ENCODE data around the gene MAB21L2. TPM values are rescaled to one million over a fixed set of nuclear protein-coding genes. Genes with fewer than 3 reads are reported as not detected.

MAB21L2 gene
- total and polyA plus RNA-seq, 5 experiments from 2014 or later: 0.07 TPM; not detected in 4

DNA sequence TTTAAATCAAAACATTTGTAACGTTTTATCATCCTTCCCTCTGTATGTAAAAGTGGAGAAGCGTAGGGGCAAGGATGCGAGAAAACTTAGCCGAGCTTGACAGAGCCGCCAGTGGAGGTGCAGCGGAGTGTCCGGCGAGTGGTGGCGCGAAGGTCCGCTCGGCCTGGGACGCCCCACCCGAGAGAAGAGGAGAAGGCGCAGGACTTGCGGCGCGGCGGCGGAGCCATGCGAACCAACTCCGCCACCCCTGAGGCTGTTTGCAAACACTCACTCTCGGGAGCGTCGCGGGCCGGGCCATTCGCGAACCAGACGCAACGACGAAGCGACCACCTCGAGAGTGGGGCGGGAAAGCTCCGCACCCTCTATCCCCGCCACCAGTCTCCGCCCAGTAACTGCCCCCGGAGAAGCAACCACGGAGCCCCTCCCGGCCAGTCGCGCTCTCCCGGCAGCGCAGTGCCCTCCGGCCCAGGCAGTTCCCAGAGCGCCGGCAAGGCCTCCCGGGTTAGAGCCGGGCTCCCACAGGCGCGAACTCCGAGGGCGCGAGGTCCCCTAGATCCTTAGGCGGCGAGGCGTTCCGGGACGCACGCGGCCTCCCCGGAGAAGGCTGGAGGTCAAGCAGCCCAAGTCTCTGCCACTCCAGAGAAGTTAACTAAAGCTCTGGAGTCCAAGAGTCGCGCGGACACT lies 2.3 kb upstream of the MAB21L2 start:
- H3K9me3 Mint-ChIP-seq: peaks cover 0 to 6% (median 0%) of the 10 kb centered on the region in 9 donors
- no peaks in the 10 kb centered on the region for H3K27me3 Mint-ChIP-seq
- ATAC-seq (no peak), DNase-seq (no peak)
- H3K36me3 Mint-ChIP-seq: peaks cover 15 to 52% (median 39%) of the 10 kb centered on the region in 3 donors
- no peak overlapping the region for H3K27ac Mint-ChIP-seq
- no peak overlapping the region for H3K4me3 Mint-ChIP-seq
- H3K4me1 Mint-ChIP-seq: peaks cover 0 to 5% (median 3%) of the 10 kb centered on the region in 4 donors
- POLR2A ChIA-PET: no interaction called here

DNA sequence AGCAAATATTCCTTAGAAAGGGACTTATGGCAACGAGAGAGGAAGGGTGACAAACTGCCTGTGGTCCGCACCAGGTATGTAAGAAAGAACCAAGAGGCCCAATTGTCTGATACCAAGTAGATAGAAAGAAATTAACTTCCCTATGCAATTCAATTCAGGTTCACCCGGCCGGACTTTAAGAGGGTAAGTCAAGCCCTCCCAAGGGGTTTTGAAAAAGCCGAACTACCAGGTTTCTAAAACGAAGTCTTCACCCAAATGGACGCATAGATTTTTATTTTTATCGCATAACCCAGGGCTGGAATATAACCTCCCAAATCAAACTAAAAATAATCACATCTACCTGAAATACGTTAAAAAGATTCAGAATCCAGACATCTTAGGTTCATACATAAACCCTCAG lies 1.6 kb upstream of the MAB21L2 start:
- H3K27ac Mint-ChIP-seq: no peak overlapping the region
- H3K27me3 Mint-ChIP-seq: no peaks in the 10 kb centered on the region
- H3K36me3 Mint-ChIP-seq: peaks cover 15 to 55% (median 43%) of the 10 kb centered on the region in 3 donors
- peaks cover 0 to 4% (median 2%) of the 10 kb centered on the region in 4 donors for H3K4me1 Mint-ChIP-seq
- POLR2A ChIA-PET: no interaction called here
- H3K9me3 Mint-ChIP-seq: peaks cover 0 to 7% (median 0%) of the 10 kb centered on the region in 9 donors
- DNase-seq (no peak), ATAC-seq (no peak)
- no peak overlapping the region for H3K4me3 Mint-ChIP-seq

DNA sequence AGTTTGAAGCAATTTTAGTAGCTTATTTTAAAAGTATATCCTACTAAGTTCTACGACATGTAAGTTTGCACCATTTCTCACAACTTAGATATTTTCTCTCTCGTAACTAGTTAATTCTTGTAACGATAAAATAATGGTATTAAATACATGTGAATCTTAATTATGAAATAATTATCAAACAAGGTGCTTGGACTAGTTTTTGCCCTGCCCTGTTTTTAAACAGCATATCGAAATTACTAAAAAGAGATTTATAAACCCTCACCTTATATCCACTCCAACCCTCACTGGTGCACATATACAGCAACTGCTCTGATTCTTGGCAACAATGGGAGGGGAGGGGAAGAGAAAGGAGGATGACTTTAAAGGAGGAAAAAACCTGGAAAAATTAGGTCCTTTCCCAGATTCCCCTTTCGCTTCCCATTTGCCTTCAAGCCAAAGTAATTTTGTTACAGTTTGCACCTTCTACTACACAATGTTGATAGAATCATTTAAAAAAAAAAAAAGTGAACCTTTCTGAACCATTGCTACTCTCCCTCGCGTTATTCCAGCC lies 820 bp upstream of the MAB21L2 start:
- Mint-ChIP-seq H3K27ac (peak overlapping the region in 1 of 10 donors; percentile 9), H3K4me3 (no peak overlapping the region), H3K9me3 (peaks cover 0 to 9% (median 0%) of the 10 kb centered on the region in 9 donors), H3K4me1 (peaks cover 0 to 6% (median 2%) of the 10 kb centered on the region in 4 donors), H3K27me3 (no peaks in the 10 kb centered on the region), H3K36me3 (peaks cover 15 to 64% (median 49%) of the 10 kb centered on the region in 3 donors)
- ATAC-seq (no peak), DNase-seq (no peak)
- POLR2A ChIA-PET: no interaction called here

DNA sequence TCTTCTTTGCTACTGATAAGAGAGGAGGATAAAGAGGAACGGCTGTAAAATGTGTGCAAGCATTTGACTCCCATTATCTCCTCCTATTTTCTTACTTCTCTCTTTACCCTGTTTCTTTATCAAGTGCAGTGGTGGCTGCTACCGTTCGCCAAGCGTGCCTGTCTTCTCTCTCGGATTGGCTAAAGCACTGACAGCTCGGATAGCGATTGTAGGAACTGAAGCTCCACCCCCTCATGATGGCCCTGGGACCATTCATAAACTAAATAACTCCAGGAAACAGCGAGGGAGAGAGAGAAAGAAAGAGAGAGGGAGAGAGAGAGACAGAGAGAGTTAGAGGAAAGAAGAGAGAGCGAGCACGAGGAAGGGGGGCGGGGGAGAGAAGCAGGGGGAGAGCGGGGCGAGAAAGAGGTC lies 305 bp upstream of the MAB21L2 start:
- Mint-ChIP-seq H3K4me3 (no peak overlapping the region), H3K4me1 (peaks cover 0 to 6% (median 2%) of the 10 kb centered on the region in 4 donors), H3K27me3 (no peaks in the 10 kb centered on the region), H3K27ac (peak overlapping the region in 1 of 10 donors; percentile 9), H3K9me3 (peaks cover 0 to 9% (median 0%) of the 10 kb centered on the region in 9 donors), H3K36me3 (peaks cover 15 to 69% (median 50%) of the 10 kb centered on the region in 3 donors)
- ATAC-seq (no peak), DNase-seq (no peak)
- POLR2A ChIA-PET: no interaction called here

DNA sequence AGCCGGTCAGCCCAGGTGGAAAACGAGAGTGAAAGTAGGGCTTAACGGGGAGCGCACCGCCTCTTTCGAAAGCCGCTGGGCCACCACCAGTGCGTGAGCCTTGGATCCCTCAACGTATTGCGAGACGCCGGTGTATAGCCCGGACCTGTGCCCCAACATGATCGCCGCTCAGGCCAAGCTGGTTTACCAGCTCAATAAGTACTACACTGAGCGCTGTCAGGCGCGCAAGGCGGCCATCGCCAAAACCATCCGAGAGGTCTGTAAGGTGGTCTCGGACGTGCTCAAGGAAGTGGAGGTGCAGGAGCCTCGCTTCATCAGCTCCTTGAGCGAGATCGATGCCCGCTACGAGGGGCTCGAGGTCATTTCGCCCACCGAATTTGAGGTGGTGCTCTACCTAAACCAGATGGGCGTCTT lies 929 bp downstream of the MAB21L2 start:
- no peaks in the 10 kb centered on the region for H3K27me3 Mint-ChIP-seq
- DNase-seq: no peak
- POLR2A ChIA-PET: no interaction called here
- H3K9me3 Mint-ChIP-seq: peaks cover 0 to 9% (median 0%) of the 10 kb centered on the region in 9 donors
- peaks cover 15 to 79% (median 59%) of the 10 kb centered on the region in 3 donors for H3K36me3 Mint-ChIP-seq
- no peak overlapping the region for H3K4me3 Mint-ChIP-seq
- ATAC-seq: no peak
- H3K4me1 Mint-ChIP-seq: peaks cover 0 to 6% (median 2%) of the 10 kb centered on the region in 4 donors
- H3K27ac Mint-ChIP-seq: no peak overlapping the region

DNA sequence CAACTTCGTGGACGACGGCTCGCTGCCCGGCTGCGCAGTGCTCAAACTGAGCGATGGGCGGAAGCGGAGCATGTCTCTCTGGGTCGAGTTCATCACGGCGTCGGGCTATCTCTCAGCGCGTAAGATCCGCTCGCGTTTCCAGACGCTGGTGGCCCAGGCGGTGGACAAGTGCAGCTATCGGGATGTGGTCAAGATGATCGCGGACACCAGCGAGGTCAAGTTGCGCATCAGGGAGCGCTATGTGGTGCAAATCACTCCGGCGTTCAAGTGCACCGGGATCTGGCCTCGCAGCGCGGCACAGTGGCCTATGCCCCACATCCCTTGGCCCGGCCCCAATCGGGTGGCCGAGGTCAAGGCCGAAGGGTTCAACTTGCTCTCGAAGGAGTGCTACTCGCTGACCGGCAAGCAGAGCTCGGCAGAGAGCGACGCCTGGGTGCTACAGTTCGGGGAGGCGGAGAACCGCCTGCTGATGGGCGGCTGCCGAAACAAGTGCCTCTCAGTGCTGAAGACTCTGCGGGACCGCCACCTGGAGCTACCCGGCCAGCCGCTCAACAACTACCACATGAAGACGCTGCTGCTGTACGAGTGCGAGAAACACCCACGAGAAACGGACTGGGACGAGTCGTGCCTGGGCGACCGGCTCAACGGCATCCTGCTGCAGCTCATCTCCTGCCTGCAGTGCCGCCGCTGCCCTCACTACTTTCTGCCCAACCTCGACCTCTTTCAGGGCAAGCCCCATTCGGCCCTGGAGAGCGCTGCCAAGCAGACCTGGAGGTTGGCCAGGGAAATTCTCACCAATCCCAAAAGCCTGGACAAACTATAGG lies 1.5 kb downstream of the MAB21L2 start:
- DNase-seq (no peak), ATAC-seq (no peak)
- H3K27ac Mint-ChIP-seq: no peak overlapping the region
- no peak overlapping the region for H3K4me3 Mint-ChIP-seq
- H3K4me1 Mint-ChIP-seq: peaks cover 0 to 6% (median 2%) of the 10 kb centered on the region in 4 donors
- H3K36me3 Mint-ChIP-seq: peaks cover 15 to 86% (median 60%) of the 10 kb centered on the region in 3 donors
- H3K9me3 Mint-ChIP-seq: peaks cover 0 to 9% (median 0%) of the 10 kb centered on the region in 9 donors
- no peaks in the 10 kb centered on the region for H3K27me3 Mint-ChIP-seq
- POLR2A ChIA-PET: no interaction called here

DNA sequence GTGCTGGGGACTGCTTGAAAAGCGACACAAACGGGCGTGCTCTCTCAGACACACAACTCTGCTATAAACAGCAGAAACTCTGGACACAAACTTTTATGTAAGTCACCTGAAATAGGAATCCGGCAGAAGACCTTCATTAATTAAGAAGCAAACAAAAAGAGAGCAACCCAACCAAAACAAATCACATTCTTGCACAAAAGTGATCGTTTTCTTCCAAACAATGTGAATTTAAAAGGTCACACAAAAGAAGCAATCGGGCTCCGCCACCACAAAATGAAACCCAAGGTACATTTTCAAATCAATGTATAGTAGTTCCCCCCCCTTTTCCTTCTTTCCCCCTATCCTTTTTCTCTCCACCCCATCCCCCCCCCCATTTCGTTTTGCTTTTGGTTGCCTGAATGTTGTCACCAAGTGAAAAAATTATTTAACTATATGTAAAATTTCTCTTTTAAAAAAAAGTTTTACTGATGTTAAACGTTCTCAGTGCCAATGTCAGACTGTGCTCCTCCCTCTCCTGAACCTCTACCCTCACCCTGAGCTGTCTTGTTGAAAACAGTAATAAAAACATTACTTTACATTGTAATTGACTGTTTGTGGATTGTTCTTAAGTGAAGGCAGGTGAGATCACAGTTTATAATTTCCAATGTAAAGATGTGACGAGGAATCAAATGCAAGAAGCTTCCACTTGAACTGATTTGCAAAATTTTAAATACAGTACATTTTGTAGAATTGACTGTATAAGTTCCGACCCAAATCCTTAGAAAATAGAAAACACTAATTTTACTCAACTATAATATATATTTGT lies 2.4 kb downstream of the MAB21L2 start:
- ATAC-seq: no peak
- no peaks in the 10 kb centered on the region for H3K27me3 Mint-ChIP-seq
- no peak for DNase-seq
- POLR2A ChIA-PET: no interaction called here
- peak overlapping the region in 1 of 10 donors; percentile 25 for H3K27ac Mint-ChIP-seq
- H3K4me1 Mint-ChIP-seq: peaks cover 0 to 4% (median under 1%) of the 10 kb centered on the region in 4 donors
- H3K36me3 Mint-ChIP-seq: peaks cover 10 to 86% (median 63%) of the 10 kb centered on the region in 3 donors
- H3K9me3 Mint-ChIP-seq: peaks cover 0 to 9% (median 0%) of the 10 kb centered on the region in 9 donors
- H3K4me3 Mint-ChIP-seq: no peak overlapping the region

DNA sequence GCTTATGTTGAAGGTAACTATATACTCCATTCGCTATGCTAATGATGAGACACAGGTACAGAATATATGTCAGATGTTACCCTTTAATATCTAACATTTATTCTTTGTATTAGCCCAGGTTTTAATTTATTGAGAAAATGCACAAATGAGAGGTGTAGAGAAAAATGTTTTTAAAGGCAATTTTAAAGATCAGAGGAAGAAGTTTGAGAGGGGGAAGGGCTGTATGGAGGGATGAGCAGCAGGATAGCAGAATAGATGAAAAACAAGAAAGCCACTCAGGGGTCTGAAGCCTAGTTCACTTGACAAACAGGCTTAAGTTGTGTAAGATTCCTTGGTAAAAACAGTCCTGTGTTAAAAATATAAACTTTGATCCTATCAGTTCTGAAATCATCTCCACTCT lies 3.7 kb downstream of the MAB21L2 start:
- POLR2A ChIA-PET: no interaction called here
- Mint-ChIP-seq H3K4me3 (no peak overlapping the region), H3K9me3 (peaks cover 0 to 9% (median 0%) of the 10 kb centered on the region in 9 donors), H3K4me1 (peaks cover 0 to 2% (median 0%) of the 10 kb centered on the region in 4 donors), H3K36me3 (peaks cover under 1 to 89% (median 67%) of the 10 kb centered on the region in 3 donors), H3K27ac (peak overlapping the region in 6 of 10 donors; percentile 9 to 83 (median 63)), H3K27me3 (no peaks in the 10 kb centered on the region)
- ATAC-seq (no peak), DNase-seq (no peak)

DNA sequence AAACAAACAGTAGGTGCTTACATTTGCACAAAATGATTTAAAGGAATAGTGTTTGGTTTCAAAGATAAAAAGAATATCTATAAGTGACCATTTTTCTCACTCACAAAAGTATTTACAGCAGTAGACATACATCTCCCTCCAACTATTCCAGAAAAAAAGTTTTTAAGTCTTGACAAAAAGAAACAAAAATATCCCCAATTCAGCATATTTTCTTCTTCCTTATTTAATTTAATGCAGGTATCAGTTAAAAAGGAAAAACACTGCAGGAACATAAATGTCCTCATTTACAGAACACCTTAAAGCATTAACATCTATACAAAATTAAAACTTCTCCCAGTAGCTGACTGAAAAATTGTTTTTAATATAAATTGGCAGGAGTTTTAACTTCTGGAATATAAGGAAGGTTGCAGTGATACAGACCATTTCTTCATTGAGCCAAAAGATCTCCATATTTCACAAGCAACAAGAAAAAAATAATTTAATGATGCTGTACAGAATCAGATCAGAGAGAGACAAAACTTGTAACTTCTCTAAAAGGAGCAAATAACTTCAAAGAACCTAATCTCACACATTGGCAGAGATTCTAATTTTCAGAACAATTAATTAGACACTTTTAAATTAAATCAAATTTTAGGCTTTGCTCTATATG lies 4.3 kb downstream of the MAB21L2 start:
- no peak for DNase-seq
- Mint-ChIP-seq H3K4me3 (no peak overlapping the region), H3K36me3 (peaks cover 0 to 92% (median 66%) of the 10 kb centered on the region in 3 donors), H3K27ac (peak overlapping the region in 6 of 10 donors; percentile 28 to 80 (median 49)), H3K9me3 (peaks cover 0 to 9% (median 0%) of the 10 kb centered on the region in 9 donors), H3K4me1 (peaks cover 0 to 2% (median 0%) of the 10 kb centered on the region in 4 donors), H3K27me3 (no peaks in the 10 kb centered on the region)
- no peak for ATAC-seq
- POLR2A ChIA-PET: no interaction called here

DNA sequence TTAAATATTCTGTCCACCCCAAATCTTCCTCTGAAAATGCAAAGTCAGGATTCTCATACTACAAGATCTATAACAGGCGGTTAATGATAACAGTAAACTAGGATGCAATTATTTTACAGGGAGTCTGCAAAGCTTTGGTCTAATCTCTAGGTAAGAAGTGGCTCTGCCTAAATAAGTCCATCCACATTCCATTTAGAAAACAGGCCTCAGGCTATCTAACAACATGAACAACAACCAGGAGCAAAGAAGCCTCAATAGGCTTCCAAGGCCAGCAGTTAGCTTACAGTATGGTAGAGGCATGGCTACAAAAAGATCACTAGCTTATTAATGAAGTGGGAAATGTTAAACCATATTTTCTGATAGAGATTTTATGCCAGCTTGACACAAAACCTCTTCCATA lies 6.4 kb downstream of the MAB21L2 start:
- H3K4me3 Mint-ChIP-seq: no peak overlapping the region
- peaks cover 0 to 4% (median 0%) of the 10 kb centered on the region in 4 donors for H3K4me1 Mint-ChIP-seq
- no peak for DNase-seq
- H3K36me3 Mint-ChIP-seq: peaks cover 0 to 78% (median 52%) of the 10 kb centered on the region in 3 donors
- peak overlapping the region in 4 of 10 donors; percentile 2 to 61 (median 13) for H3K27ac Mint-ChIP-seq
- no peak for ATAC-seq
- H3K27me3 Mint-ChIP-seq: no peaks in the 10 kb centered on the region
- POLR2A ChIA-PET: no interaction called here
- peaks cover 0 to 9% (median 0%) of the 10 kb centered on the region in 9 donors for H3K9me3 Mint-ChIP-seq

DNA sequence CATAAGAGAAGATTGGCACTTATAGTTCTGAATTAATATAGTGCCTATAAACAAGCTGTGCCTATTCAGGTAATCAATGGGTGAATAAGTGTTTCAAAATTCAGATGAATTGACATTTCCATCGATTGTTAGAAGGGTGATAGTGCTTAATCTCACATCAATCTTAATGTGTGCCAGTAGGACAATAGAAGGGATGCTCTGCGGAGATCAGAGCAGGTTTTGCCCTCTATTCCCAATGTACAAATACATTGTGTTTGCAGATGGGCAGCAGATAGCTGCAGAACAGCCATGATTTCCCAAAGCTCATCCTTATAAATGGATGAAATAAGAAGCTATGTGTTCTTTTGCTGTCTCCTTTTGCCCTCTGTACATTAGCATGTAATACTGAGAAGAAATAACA lies 7.2 kb downstream of the MAB21L2 start:
- Mint-ChIP-seq H3K4me3 (no peak overlapping the region), H3K27ac (peak overlapping the region in 1 of 10 donors; percentile 9), H3K4me1 (peaks cover 0 to 4% (median 0%) of the 10 kb centered on the region in 4 donors), H3K36me3 (peaks cover 0 to 69% (median 44%) of the 10 kb centered on the region in 3 donors), H3K27me3 (no peaks in the 10 kb centered on the region), H3K9me3 (peaks cover 0 to 9% (median 0%) of the 10 kb centered on the region in 9 donors)
- POLR2A ChIA-PET: no interaction called here
- no peak for ATAC-seq
- DNase-seq: no peak

DNA sequence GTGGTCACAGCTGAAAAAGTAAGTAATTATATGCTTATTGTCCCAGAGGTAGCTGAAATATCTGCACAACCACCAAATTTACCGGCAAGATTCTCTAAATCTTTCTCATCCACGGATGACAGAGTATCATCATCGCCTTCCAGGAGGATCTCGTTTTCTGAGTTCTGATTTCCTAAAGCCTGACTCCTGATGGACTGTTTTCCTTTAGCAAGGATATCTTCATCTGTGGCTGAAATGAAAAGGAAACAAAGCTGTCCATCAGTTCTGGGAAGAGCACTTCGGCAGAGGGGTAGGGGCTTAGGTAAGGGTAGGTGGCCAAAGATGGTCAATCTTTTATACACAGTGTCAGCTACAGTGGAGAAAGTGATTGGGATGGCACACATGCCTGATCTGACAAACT lies 8.7 kb downstream of the MAB21L2 start:
- no peaks in the 10 kb centered on the region for H3K27me3 Mint-ChIP-seq
- peaks cover 0 to 3% (median 0%) of the 10 kb centered on the region in 4 donors for H3K4me1 Mint-ChIP-seq
- no peak overlapping the region for H3K27ac Mint-ChIP-seq
- POLR2A ChIA-PET: no interaction called here
- ATAC-seq: no peak
- H3K36me3 Mint-ChIP-seq: peaks cover 0 to 57% (median 35%) of the 10 kb centered on the region in 3 donors
- peaks cover 0 to 4% (median 0%) of the 10 kb centered on the region in 9 donors for H3K9me3 Mint-ChIP-seq
- no peak overlapping the region for H3K4me3 Mint-ChIP-seq
- DNase-seq: no peak
